Gastrocnemius medialis (tissue), 4 donors: ENCODE results near the gene GPR37L1. TPM values are rescaled to one million over a fixed set of nuclear protein-coding genes. Genes with fewer than 3 reads are reported as not detected.
"Not testable (repeated sequence)": the region's sequence is repeated elsewhere in the genome, so short reads cannot be mapped to it uniquely, and the experiment has no call there.

Source experiments
- ATAC-seq, 2 donors: fragments of 150-250 bp; one replicate each; pipeline ENCODE4 v1.9.1; 2016
- DNase-seq, 2 donors: peaks; one replicate each; pipeline ENCODE4 v3.0.0-alpha.2; 2019
- H3K27ac ChIP-seq, 4 donors: fragments of 200-600 bp; sonication (generic); 1 replicate in 1 of 4; 2 replicates in 3 of 4; pipeline ENCODE4 v1.5.1; 2016 to 2018; ENCODE audit warnings: mild to moderate bottlenecking in 2 of 4, moderate library complexity in 1 of 4
- H3K27me3 ChIP-seq, 3 donors: fragments of 200-600 bp; sonication (generic) in 2 of 3; 1 replicate in 1 of 3; 2 replicates in 2 of 3; pipeline versions ENCODE4 v1.5.1 to v1.6.0; 2016 to 2019; ENCODE audit warnings: mild to moderate bottlenecking in 1 of 3, moderate library complexity in 1 of 3
- H3K36me3 ChIP-seq, 2 donors: fragments of 200-600 bp; sonication (generic) in 1 of 2; one replicate each; pipeline ENCODE4 v1.5.1; 2017 to 2018
- H3K4me1 ChIP-seq, 2 donors: fragments of 200-600 bp; sonication (generic) in 1 of 2; one replicate each; pipeline ENCODE4 v1.5.1; 2016 to 2017; ENCODE audit warnings: mild to moderate bottlenecking in 2 of 2
- H3K4me3 ChIP-seq, 4 donors: fragments of 200-600 bp; sonication (generic) in 3 of 4; 1 replicate in 1 of 4; 2 replicates in 3 of 4; pipeline ENCODE4 v1.5.1; 2016 to 2019; ENCODE audit warnings: mild to moderate bottlenecking in 2 of 4
- H3K9me3 ChIP-seq, 3 donors: fragments of 200-600 bp; sonication (generic) in 2 of 3; 1 replicate in 1 of 3; 2 replicates in 2 of 3; pipeline ENCODE4 v1.5.1; 2016 to 2019
- POLR2A ChIP-seq, 2 donors: fragments of 450-650 bp; IDR thresholded peaks; one replicate each; pipeline ENCODE4 v1.6.1; 2017; ENCODE audit warnings: antibody characterized with exemption in 2 of 2, mild to moderate bottlenecking in 2 of 2, moderate library complexity in 2 of 2
- in situ Hi-C, 4 donors: fragments of 200-750 bp; cut with MboI; loops; one replicate each; pipeline versions ENCODE4 v1.15.0 to v1.8.0; 2017; ENCODE audit warnings: low sequenced_read_pairs in 4 of 4
- intact Hi-C: fragments of 100-400 bp; cut with DNase I; formaldehyde crosslinking; loops from one replicate; pipeline ENCODE4 v1.15.1; 2023; ENCODE audit warnings: low total_unique reads
- total RNA-seq, 4 donors: library from RNA; depleted of rRNA; stranded (reverse); fragments of >200 nt; gene quantifications; one replicate each; pipeline versions ENCODE4 v1.1.0 to v1.2.3, GENCODE V29; 2016
- TF ChIP-seq, protein P1 (sequence below), 5 experiments: fragments of 450-650 bp in 3 of 5; fragments of 200-600 bp in 2 of 5; sonication (generic) in 2 of 5; IDR thresholded peaks in 4 of 5; conservative IDR thresholded peaks in 1 of 5; 1 replicate in 4 of 5; 2 replicates in 1 of 5; pipeline ENCODE4 v1.5.1; 2016 to 2019; ENCODE audit warnings: antibody characterized with exemption in 5 of 5, mild to moderate bottlenecking in 3 of 5, moderate library complexity in 3 of 5

The GPR37L1 gene
- total RNA-seq, 4 donors from 2014 or later = 0.04 to 0.10 TPM; not detected in 2

DNA sequence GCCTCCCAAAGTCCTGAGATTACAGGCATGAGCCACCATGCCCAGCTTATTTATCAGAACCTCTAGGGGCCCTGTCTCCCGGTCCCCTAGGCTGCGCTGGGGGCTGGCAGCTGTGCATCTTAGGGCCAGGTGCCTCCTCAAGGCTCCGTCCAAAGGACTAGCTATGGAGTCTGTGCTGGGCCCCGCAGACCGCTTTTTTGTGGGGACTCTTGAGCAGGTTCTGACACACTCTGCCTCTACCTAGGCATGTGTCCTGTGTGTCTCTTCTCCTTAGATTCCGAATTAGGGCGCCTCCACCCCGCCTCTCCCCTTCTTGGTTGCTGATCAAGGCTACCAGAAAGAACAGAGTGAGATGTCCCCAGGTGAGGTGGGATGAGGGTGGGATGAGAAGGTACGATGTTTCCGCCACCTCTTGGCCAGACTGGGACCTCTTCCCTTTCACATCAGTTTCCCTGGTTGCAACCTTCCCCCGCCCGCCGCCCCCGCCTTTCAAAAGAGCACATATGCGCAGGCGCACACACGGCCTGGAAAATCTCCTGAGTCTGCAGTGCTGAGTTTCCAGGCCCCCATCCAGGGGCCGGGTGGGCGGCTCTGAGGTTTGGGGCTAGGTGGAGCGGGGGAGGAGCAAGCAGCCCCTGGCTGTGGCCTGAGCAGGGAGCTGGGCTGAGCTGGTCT, 42.7 kb downstream of the GPR37L1 start:
- Histone ChIP-seq H3K27me3 (no peaks in the 10 kb centered on the region), H3K4me3 (no peak overlapping the region), H3K27ac (no peak overlapping the region), H3K36me3 (no peaks in the 10 kb centered on the region), H3K9me3 (no peaks in the 10 kb centered on the region), H3K4me1 (no peaks in the 10 kb centered on the region)
- no peak for TF ChIP-seq POLR2A (IDR thresholded peaks at IDR 0.05)
- TF ChIP-seq, protein P1, sequence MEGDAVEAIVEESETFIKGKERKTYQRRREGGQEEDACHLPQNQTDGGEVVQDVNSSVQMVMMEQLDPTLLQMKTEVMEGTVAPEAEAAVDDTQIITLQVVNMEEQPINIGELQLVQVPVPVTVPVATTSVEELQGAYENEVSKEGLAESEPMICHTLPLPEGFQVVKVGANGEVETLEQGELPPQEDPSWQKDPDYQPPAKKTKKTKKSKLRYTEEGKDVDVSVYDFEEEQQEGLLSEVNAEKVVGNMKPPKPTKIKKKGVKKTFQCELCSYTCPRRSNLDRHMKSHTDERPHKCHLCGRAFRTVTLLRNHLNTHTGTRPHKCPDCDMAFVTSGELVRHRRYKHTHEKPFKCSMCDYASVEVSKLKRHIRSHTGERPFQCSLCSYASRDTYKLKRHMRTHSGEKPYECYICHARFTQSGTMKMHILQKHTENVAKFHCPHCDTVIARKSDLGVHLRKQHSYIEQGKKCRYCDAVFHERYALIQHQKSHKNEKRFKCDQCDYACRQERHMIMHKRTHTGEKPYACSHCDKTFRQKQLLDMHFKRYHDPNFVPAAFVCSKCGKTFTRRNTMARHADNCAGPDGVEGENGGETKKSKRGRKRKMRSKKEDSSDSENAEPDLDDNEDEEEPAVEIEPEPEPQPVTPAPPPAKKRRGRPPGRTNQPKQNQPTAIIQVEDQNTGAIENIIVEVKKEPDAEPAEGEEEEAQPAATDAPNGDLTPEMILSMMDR (IDR thresholded peaks at IDR 0.05 in 4 of 5, conservative IDR thresholded peaks at IDR 0.05 in 1 of 5) = no peak
- no peak for ATAC-seq
- DNase-seq = no peak
- in situ Hi-C loops = no loop called here
- intact Hi-C loops = no loop called here

DNA sequence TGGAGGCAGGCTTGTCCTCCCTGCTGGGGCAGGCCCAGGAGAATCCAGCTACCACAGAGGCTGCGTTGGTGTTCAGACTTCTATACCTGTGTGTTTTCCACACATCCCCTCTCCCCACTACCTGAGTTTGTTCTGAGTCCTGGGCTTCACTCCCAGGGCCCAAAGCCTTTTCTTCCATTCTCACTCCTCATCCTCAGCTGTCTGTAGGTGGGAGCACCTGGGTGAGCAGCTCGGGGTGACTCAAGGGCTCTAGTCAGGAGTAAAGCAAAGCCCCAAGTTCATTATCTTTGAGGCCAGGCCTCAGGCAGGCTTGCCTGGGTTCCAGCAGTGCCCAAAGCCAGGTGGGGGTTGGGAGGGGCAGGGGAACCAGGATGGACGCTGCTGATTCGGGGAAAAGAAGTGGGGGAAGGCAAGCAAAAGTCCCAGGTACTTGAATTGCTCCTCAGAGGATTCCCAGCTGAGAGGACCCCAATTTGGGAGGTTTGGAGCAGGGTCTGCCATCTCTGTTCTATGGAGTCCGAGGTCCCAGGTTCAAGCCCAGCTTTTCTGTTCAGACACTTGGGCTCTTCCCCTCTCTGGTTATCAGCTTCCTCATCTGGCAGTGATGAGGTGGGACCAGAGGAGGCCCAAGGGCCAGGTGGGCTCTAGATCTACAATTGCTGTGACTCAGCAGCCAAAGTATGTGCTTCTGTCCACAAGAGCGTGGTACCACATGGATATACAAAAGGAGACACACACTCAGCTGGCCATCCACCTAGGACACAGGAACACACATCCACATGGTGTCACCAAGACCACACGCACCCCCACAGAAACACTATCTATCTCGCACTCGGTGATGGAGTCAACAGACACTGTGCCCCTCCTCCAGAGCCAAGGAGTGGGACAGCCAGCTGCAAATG, 43.5 kb downstream of the GPR37L1 start:
- in situ Hi-C loops = no loop called here
- no peak overlapping the region for H3K27ac ChIP-seq
- H3K4me1 ChIP-seq = no peaks in the 10 kb centered on the region
- H3K27me3 ChIP-seq = no peaks in the 10 kb centered on the region
- H3K4me3 ChIP-seq = no peak overlapping the region
- DNase-seq (no peak), ATAC-seq (no peak)
- TF ChIP-seq, protein P1 (IDR thresholded peaks at IDR 0.05 in 4 of 5, conservative IDR thresholded peaks at IDR 0.05 in 1 of 5) = no peak
- TF ChIP-seq POLR2A (IDR thresholded peaks at IDR 0.05) = no peak
- no peaks in the 10 kb centered on the region for H3K9me3 ChIP-seq
- no peaks in the 10 kb centered on the region for H3K36me3 ChIP-seq
- intact Hi-C loops = no loop called here

DNA sequence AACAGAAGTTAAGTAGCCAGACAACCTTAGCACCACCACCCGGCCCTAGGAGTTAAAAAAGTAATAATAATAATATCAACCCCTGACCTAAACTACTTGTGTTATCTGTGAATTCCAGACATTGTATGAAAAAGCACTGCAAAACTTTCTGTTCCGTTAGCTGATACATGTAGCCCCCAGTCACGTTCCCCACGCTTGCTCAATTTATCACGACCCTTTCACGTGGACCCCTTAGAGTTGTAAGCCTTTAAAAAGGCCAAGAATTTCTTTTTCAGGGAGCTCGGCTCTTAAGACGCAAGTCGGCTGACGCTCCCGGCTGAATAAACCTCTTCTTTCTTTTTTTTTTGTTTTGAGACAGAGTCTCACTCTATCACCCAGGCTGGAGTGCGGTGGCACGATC, 44.3 kb downstream of the GPR37L1 start:
- H3K27me3 ChIP-seq, intact Hi-C loops, H3K9me3 ChIP-seq, H3K27ac ChIP-seq, H3K4me1 ChIP-seq, H3K4me3 ChIP-seq, ATAC-seq, H3K36me3 ChIP-seq, in situ Hi-C loops, DNase-seq: not testable (repeated sequence)

DNA sequence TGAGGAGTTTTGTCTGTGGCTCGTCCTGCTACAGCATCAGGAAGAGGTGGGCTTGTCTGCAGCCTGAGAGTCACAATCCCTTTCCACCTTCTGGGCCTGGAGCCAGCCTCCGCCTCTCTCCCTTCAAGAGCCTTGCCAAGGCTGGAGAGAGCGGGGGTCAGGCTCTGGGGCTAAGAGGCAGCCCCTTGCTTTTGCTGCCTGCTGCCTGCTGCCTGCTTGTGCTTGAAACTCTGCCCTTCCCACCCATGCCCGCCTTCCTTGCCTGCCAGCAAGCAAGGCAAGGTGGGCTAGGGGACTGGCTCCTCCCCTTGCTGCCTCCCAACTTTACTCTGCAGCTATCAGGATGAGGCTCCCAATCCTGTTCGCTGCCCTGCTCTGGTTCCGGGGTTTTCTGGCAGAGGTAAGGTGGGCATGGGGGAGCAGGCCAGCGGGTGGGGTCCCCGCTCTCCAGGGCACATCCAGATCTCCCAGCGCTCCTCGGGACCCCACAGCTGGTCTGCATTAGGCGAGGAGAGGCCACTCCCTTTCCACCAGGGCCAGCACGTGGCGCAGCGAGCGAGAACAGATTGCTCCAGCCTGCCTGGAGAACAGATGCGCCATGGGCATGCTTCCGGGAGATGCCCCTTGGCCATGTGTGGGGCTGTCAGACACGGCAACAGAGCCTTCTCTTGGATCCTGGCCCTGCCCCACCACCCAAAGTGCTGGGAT, 45.1 kb downstream of the GPR37L1 start:
- intact Hi-C loops (no loop called here), in situ Hi-C loops (no loop called here)
- no peaks in the 10 kb centered on the region for H3K9me3 ChIP-seq
- H3K27me3 ChIP-seq = no peaks in the 10 kb centered on the region
- TF ChIP-seq POLR2A (IDR thresholded peaks at IDR 0.05) = no peak
- TF ChIP-seq, protein P1 (IDR thresholded peaks at IDR 0.05 in 4 of 5, conservative IDR thresholded peaks at IDR 0.05 in 1 of 5) = no peak
- no peak overlapping the region for H3K27ac ChIP-seq
- H3K36me3 ChIP-seq = no peaks in the 10 kb centered on the region
- H3K4me1 ChIP-seq = no peaks in the 10 kb centered on the region
- DNase-seq (no peak), ATAC-seq (no peak)
- H3K4me3 ChIP-seq = no peak overlapping the region

DNA sequence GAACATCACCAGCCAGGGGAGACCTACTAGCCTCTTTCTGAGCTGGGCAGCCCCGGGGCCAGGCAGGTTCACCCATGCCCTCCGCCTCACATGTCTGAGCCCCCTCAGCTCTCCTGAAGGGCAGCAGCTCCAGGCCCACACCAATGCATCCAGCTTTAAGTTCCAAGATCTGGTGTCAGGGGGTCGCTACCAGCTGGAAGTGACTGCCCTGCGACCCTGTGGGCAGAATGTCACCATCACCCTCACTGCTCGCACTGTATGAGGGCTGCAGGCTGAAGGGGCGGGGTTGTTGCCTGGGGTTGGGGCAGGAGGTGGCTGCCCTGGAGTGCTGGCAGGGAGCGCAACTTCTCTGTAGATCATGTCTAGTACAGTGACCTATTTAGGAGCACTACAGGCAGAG, 46.1 kb downstream of the GPR37L1 start:
- H3K4me1 ChIP-seq = no peaks in the 10 kb centered on the region
- H3K27me3 ChIP-seq = no peaks in the 10 kb centered on the region
- no peak for TF ChIP-seq POLR2A (IDR thresholded peaks at IDR 0.05)
- TF ChIP-seq, protein P1 (IDR thresholded peaks at IDR 0.05 in 4 of 5, conservative IDR thresholded peaks at IDR 0.05 in 1 of 5) = no peak
- no peaks in the 10 kb centered on the region for H3K36me3 ChIP-seq
- in situ Hi-C loops (no loop called here), intact Hi-C loops (no loop called here)
- no peaks in the 10 kb centered on the region for H3K9me3 ChIP-seq
- H3K27ac ChIP-seq = no peak overlapping the region
- H3K4me3 ChIP-seq = no peak overlapping the region
- no peak for DNase-seq
- no peak for ATAC-seq
